Loucy (cell line): ENCODE measurements around the gene MCM5.

Experiments
- H2AFZ ChIP-seq: fragments of 200-600 bp; sonication (generic); 2 replicates; pipeline ENCODE4 v1.6.0; 2016; ENCODE audit warnings: antibody characterized with exemption, mild to moderate bottlenecking, low read length, moderate library complexity
- H3F3A ChIP-seq: fragments of 200-600 bp; 2 replicates; pipeline ENCODE4 v1.6.0; 2016; ENCODE audit warnings: antibody characterized with exemption, low read depth, mild to moderate bottlenecking
- H3K27me3 ChIP-seq: fragments of 200-600 bp; sonication (generic); 2 replicates; pipeline ENCODE4 v1.6.1; 2014; ENCODE audit warnings: low read length, mild to moderate bottlenecking; ENCODE audit not compliant: insufficient read depth, poor library complexity, severe bottlenecking
- H3K36me3 ChIP-seq: fragments of 200-600 bp; sonication (generic); 2 replicates; pipeline ENCODE4 v1.6.1; 2016; ENCODE audit warnings: low read length; ENCODE audit not compliant: insufficient read depth
- H3K4me1 ChIP-seq: fragments of 200-600 bp; sonication (generic); 2 replicates; pipeline ENCODE4 v1.5.1; 2014; ENCODE audit warnings: low read length, mild to moderate bottlenecking; ENCODE audit not compliant: insufficient read depth, poor library complexity, severe bottlenecking
- H3K4me2 ChIP-seq: fragments of 200-600 bp; sonication (generic); 2 replicates; pipeline ENCODE4 v1.6.0; 2014; ENCODE audit warnings: antibody characterized with exemption, low read length, low read depth, mild to moderate bottlenecking; ENCODE audit not compliant: poor library complexity, severe bottlenecking
- H3K4me3 ChIP-seq: fragments of 200-600 bp; sonication (generic); 2 replicates; pipeline ENCODE4 v1.5.1; 2014; ENCODE audit warnings: low read length, mild to moderate bottlenecking, mixed read lengths; ENCODE audit not compliant: poor library complexity, severe bottlenecking
- H3K79me2 ChIP-seq: fragments of 200-600 bp; sonication (generic); 2 replicates; pipeline ENCODE4 v1.6.1; 2014; ENCODE audit warnings: low read length; ENCODE audit not compliant: insufficient read depth
- H3K9ac ChIP-seq: fragments of 200-600 bp; sonication (generic); 2 replicates; pipeline ENCODE4 v1.6.0; 2014; ENCODE audit warnings: mild to moderate bottlenecking, low read depth, low read length, moderate library complexity; ENCODE audit not compliant: poor library complexity, severe bottlenecking
- H3K9me2 ChIP-seq: fragments of 200-600 bp; sonication (generic); replicated peaks from 2 replicates; pipeline ENCODE4 v1.6.1; 2016; ENCODE audit warnings: low read depth, low read length, mixed read lengths
- H3K9me3 ChIP-seq: fragments of 200-600 bp; sonication (generic); 2 replicates; pipeline ENCODE4 v1.6.1; 2014; ENCODE audit warnings: mild to moderate bottlenecking, antibody characterized with exemption, low read length, low read depth; ENCODE audit not compliant: insufficient read depth
- H4K20me1 ChIP-seq: fragments of 200-600 bp; sonication (generic); 2 replicates; pipeline ENCODE4 v1.6.0; 2014; ENCODE audit warnings: antibody characterized with exemption, low read length, mild to moderate bottlenecking; ENCODE audit not compliant: insufficient read depth, poor library complexity, severe bottlenecking
- CTCF ChIP-seq: fragments of 200-600 bp; sonication (generic); conservative IDR thresholded peaks from 2 replicates; pipeline ENCODE4 v1.5.1; 2014; ENCODE audit warnings: mild to moderate bottlenecking, antibody characterized with exemption, low read length
- EZH2phosphoT487 ChIP-seq: fragments of 200-600 bp; IDR thresholded peaks from 2 replicates; pipeline ENCODE4 v1.6.1; 2018; ENCODE audit warnings: antibody characterized with exemption, mild to moderate bottlenecking, moderate library complexity, borderline replicate concordance

MCM5 gene

GRCh38 chr22:35463231-35463933, 63.4 kb downstream of the MCM5 start:
- H3K9ac ChIP-seq = no peak overlapping the region
- no peak overlapping the region for H2AFZ ChIP-seq
- H3K79me2 ChIP-seq = no peaks in the 10 kb centered on the region
- no peaks in the 10 kb centered on the region for H4K20me1 ChIP-seq
- no peaks in the 10 kb centered on the region for H3K9me2 ChIP-seq
- H3K4me1 ChIP-seq = no peaks in the 10 kb centered on the region
- no peaks in the 10 kb centered on the region for H3K9me3 ChIP-seq
- no peak overlapping the region for H3K4me3 ChIP-seq
- TF ChIP-seq CTCF = no peak
- no peak for TF ChIP-seq EZH2phosphoT487
- H3K27me3 ChIP-seq = no peaks in the 10 kb centered on the region
- no peaks in the 10 kb centered on the region for H3K36me3 ChIP-seq
- no peak overlapping the region for H3K4me2 ChIP-seq
- H3F3A ChIP-seq = no peaks in the 10 kb centered on the region

- H3K36me3 ChIP-seq = no peaks in the 10 kb centered on the region
- H4K20me1 ChIP-seq = no peaks in the 10 kb centered on the region
- no peaks in the 10 kb centered on the region for H3K79me2 ChIP-seq
- no peak overlapping the region for H2AFZ ChIP-seq
- no peak overlapping the region for H3K4me3 ChIP-seq
- no peaks in the 10 kb centered on the region for H3K4me1 ChIP-seq
- H3K9me3 ChIP-seq = no peaks in the 10 kb centered on the region
- TF ChIP-seq EZH2phosphoT487 (no peak), CTCF (no peak)
- no peaks in the 10 kb centered on the region for H3K9me2 ChIP-seq
- no peak overlapping the region for H3K9ac ChIP-seq
- H3K27me3 ChIP-seq = no peaks in the 10 kb centered on the region
- no peaks in the 10 kb centered on the region for H3F3A ChIP-seq
- H3K4me2 ChIP-seq = no peak overlapping the region
Observed at GRCh38 chr22:35464399-35464798, 64.5 kb downstream of the MCM5 start.

- no peaks in the 10 kb centered on the region for H3K27me3 ChIP-seq
- H3K4me2 ChIP-seq = no peak overlapping the region
- no peaks in the 10 kb centered on the region for H3F3A ChIP-seq
- H3K79me2 ChIP-seq = no peaks in the 10 kb centered on the region
- no peaks in the 10 kb centered on the region for H3K4me1 ChIP-seq
- no peaks in the 10 kb centered on the region for H3K9me3 ChIP-seq
- no peak overlapping the region for H2AFZ ChIP-seq
- H3K36me3 ChIP-seq = no peaks in the 10 kb centered on the region
- H3K4me3 ChIP-seq = no peak overlapping the region
- no peaks in the 10 kb centered on the region for H4K20me1 ChIP-seq
- no peak overlapping the region for H3K9ac ChIP-seq
- no peak for TF ChIP-seq CTCF
- TF ChIP-seq EZH2phosphoT487 = no peak
- H3K9me2 ChIP-seq = no peaks in the 10 kb centered on the region
Observed at GRCh38 chr22:35465109-35465701, 65.3 kb downstream of the MCM5 start.
